ENCODE data around the gene HAGH. TPM values are rescaled to one million over a fixed set of nuclear protein-coding genes. Genes with fewer than 3 reads are reported as not detected.

The HAGH gene
- polyA plus RNA-seq, 1 experiment, result 11.8 TPM

GRCh38 chr16:1764971-1765370 is 61.7 kb downstream of the HAGH start:
- CTCF ChIA-PET, result no interaction called here
- TF ChIP-seq CTCF (IDR thresholded peaks at IDR 0.05; ENCODE audit: low read depth, low read length), result no peak
- H3K27me3 ChIP-seq (ENCODE audit: control insufficient read depth, insufficient read depth, low read length), result no peaks in the 10 kb centered on the region
- no peak overlapping the region for H3K4me3 ChIP-seq (ENCODE audit: low read depth, low read length)
- POLR2A ChIA-PET, result interaction anchor here (1.5 kb wide), 1 partner anchor 8 kb away, joined by 4 read pairs; the partner anchor contains the start of genes EME2 and MRPS34
- H3K9me3 ChIP-seq (ENCODE audit: control insufficient read depth, insufficient read depth, low read length), result no peaks in the 10 kb centered on the region; the same call in 1 of the 2 replicates
- H3K27ac ChIP-seq (ENCODE audit: low read depth, low read length), result no peak overlapping the region
- no peak for DNase-seq (ENCODE audit: low read depth, low spot score)

- ChIA-PET CTCF (interaction anchor here (0.6 kb wide), 1 partner anchor 9 kb away, joined by 3 read pairs; no protein-coding TSS in a partner anchor), POLR2A (interaction anchor here (1.5 kb wide), 1 partner anchor 9 kb away, joined by 4 read pairs; the partner anchor contains the start of genes EME2 and MRPS34)
- DNase-seq (ENCODE audit: low read depth, low spot score), result no peak
- H3K27me3 ChIP-seq (ENCODE audit: control insufficient read depth, insufficient read depth, low read length), result no peaks in the 10 kb centered on the region
- no peak overlapping the region for H3K27ac ChIP-seq (ENCODE audit: low read depth, low read length)
- TF ChIP-seq CTCF (IDR thresholded peaks at IDR 0.05; ENCODE audit: low read depth, low read length), result peak; percentile 47
- no peak overlapping the region for H3K4me3 ChIP-seq (ENCODE audit: low read depth, low read length)
- H3K9me3 ChIP-seq (ENCODE audit: control insufficient read depth, insufficient read depth, low read length), result no peaks in the 10 kb centered on the region; the same call in 1 of the 2 replicates
Measured at GRCh38 chr16:1763521-1764511, 62.8 kb downstream of the HAGH start.

- no peaks in the 10 kb centered on the region for H3K27me3 ChIP-seq (ENCODE audit: control insufficient read depth, insufficient read depth, low read length)
- no peak for DNase-seq (ENCODE audit: low read depth, low spot score)
- CTCF ChIA-PET, result interaction anchor here (0.6 kb wide), 1 partner anchor 8 kb away, joined by 3 read pairs; no protein-coding TSS in a partner anchor
- POLR2A ChIA-PET, result interaction anchor here (0.6 kb wide), 1 partner anchor 725 kb away, joined by 11 read pairs; no protein-coding TSS in a partner anchor
- H3K9me3 ChIP-seq (ENCODE audit: control insufficient read depth, insufficient read depth, low read length), result no peaks in the 10 kb centered on the region; the same call in 1 of the 2 replicates
- H3K27ac ChIP-seq (ENCODE audit: low read depth, low read length), result no peak overlapping the region
- TF ChIP-seq CTCF (IDR thresholded peaks at IDR 0.05; ENCODE audit: low read depth, low read length), result no peak
- no peak overlapping the region for H3K4me3 ChIP-seq (ENCODE audit: low read depth, low read length)
Measured at GRCh38 chr16:1762879-1763520, 63.6 kb downstream of the HAGH start.

- POLR2A ChIA-PET, result interaction anchor here (0.6 kb wide), 1 partner anchor 726 kb away, joined by 11 read pairs; no protein-coding TSS in a partner anchor
- no peak for DNase-seq (ENCODE audit: low read depth, low spot score)
- Histone ChIP-seq H3K9me3 (ENCODE audit: control insufficient read depth, insufficient read depth, low read length) (no peaks in the 10 kb centered on the region; the same call in 1 of the 2 replicates), H3K4me3 (ENCODE audit: low read depth, low read length) (no peak overlapping the region), H3K27me3 (ENCODE audit: control insufficient read depth, insufficient read depth, low read length) (no peaks in the 10 kb centered on the region), H3K27ac (ENCODE audit: low read depth, low read length) (no peak overlapping the region)
- CTCF ChIA-PET, result no interaction called here
- TF ChIP-seq CTCF (IDR thresholded peaks at IDR 0.05; ENCODE audit: low read depth, low read length), result no peak
Measured at GRCh38 chr16:1762196-1762878, 64.3 kb downstream of the HAGH start.

Data from AG04450 (cell line).